Adrenal gland (tissue), 5 donors: ENCODE results near the gene LYRM4.

Experiments
- POLR2A ChIP-seq, 2 donors: fragments of 450-650 bp; IDR thresholded peaks; one replicate each; pipeline ENCODE4 v1.6.1; 2017; ENCODE audit warnings: antibody characterized with exemption in 2 of 2, mild to moderate bottlenecking in 2 of 2, moderate library complexity in 1 of 2
- TF ChIP-seq, protein P1 (sequence below), 6 experiments: fragments of 450-650 bp in 4 of 6; fragments of 200-600 bp in 2 of 6; sonication (generic) in 1 of 6; IDR thresholded peaks; 1 replicate in 5 of 6; 2 replicates in 1 of 6; pipeline versions ENCODE4 v1.5.1 to v1.8.0; 2016 to 2021; ENCODE audit warnings: antibody characterized with exemption in 6 of 6, mild to moderate bottlenecking in 2 of 6, moderate library complexity in 1 of 6
- donor health status: DM: no; HTN: no; CAD: no.

DNA sequence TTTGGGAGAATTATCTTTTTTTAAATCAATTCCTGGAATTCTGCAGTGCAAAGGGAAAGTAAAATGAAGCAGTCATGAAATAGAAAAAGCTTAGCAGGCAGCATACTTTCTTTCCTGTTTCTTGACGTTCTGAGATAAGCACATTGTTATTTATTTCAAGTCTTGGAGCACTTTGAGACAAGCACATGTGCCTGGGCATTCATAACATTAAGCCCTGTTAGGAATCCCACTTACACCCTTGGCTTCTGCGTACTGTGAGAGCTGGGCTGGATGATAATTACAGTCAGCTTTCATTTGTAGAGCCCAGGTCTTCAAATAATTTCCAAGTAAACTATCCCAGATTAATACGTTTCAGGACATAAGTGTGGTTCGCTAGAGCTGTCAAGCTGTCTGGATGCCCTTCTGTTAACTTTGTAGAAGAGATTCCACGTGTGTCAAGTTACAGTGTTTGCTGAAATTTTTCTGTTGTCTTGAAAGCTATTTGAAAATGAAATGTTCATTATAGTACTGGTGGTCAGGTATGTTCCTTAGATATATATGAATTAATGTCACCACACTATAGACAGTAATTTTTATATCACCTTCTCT, 9.4 kb upstream of the LYRM4 start:
- TF ChIP-seq, protein P1, sequence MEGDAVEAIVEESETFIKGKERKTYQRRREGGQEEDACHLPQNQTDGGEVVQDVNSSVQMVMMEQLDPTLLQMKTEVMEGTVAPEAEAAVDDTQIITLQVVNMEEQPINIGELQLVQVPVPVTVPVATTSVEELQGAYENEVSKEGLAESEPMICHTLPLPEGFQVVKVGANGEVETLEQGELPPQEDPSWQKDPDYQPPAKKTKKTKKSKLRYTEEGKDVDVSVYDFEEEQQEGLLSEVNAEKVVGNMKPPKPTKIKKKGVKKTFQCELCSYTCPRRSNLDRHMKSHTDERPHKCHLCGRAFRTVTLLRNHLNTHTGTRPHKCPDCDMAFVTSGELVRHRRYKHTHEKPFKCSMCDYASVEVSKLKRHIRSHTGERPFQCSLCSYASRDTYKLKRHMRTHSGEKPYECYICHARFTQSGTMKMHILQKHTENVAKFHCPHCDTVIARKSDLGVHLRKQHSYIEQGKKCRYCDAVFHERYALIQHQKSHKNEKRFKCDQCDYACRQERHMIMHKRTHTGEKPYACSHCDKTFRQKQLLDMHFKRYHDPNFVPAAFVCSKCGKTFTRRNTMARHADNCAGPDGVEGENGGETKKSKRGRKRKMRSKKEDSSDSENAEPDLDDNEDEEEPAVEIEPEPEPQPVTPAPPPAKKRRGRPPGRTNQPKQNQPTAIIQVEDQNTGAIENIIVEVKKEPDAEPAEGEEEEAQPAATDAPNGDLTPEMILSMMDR (IDR thresholded peaks at IDR 0.05): no peak
- TF ChIP-seq POLR2A (IDR thresholded peaks at IDR 0.05): no peak
